PC-9 (cell line): ENCODE results near the gene GSDME.

ENCODE experiments used
- CTCF ChIP-seq: fragments of 200-600 bp; sonication (generic); conservative IDR thresholded peaks from 2 replicates; pipeline ENCODE4 v1.6.1; 2017; ENCODE audit warnings: mixed run types, antibody characterized with exemption, mild to moderate bottlenecking, moderate library complexity
- EZH2 ChIP-seq: fragments of 200-600 bp; sonication (generic); IDR thresholded peaks from 2 replicates; pipeline ENCODE4 v1.8.0; 2017; ENCODE audit warnings: antibody characterized with exemption, low read depth

GRCh38 chr7:24720283-24720682 lies 37.0 kb downstream of the GSDME start:
- TF ChIP-seq CTCF = no peak
- no peak for TF ChIP-seq EZH2
